ENCODE results near the gene DENND2C.

GRCh38 chr1:114696810-114697209 is 27.0 kb upstream of the DENND2C start:
- TF ChIP-seq FOXM1 (IDR thresholded peaks at IDR 0.05; ENCODE audit: borderline replicate concordance): no peak
- TF ChIP-seq BHLHE40 (IDR thresholded peaks at IDR 0.05; ENCODE audit: borderline replicate concordance): no peak
- TF ChIP-seq PKNOX1 (IDR thresholded peaks at IDR 0.05): no peak
- no peak for TF ChIP-seq L3MBTL2 (conservative IDR thresholded peaks at IDR 0.05)
- TF ChIP-seq HDGF (IDR thresholded peaks at IDR 0.05; ENCODE audit: borderline replicate concordance): no peak
- no peak for TF ChIP-seq FOXA1 (IDR thresholded peaks at IDR 0.05)
- no peak for TF ChIP-seq CTBP1 (IDR thresholded peaks at IDR 0.05; ENCODE audit: borderline replicate concordance)
- no peak for TF ChIP-seq LEF1 (IDR thresholded peaks at IDR 0.05; ENCODE audit: borderline replicate concordance)
